ENCODE data around the gene STX16. TPM values are rescaled to one million over a fixed set of nuclear protein-coding genes. Genes with fewer than 3 reads are reported as not detected.

STX16 gene
- total RNA-seq, 1 experiment from 2014 or later: 86.0 TPM

GRCh38 chr20:58714340-58714922 is 63.3 kb downstream of the STX16 start:
- peaks cover 8% of the 10 kb centered on the region for H3K27me3 Mint-ChIP-seq (ENCODE audit: unreplicated experiment)

GRCh38 chr20:58714923-58715351 is 63.9 kb downstream of the STX16 start:
- intact Hi-C loops (cut with micrococcal nuclease; ENCODE audit: unreplicated experiment): no loop called here

More at GRCh38 chr20:58714340-58714922, 63.3 kb downstream of the STX16 start:
- TF ChIP-seq CTCF (IDR thresholded peaks at IDR 0.05; ENCODE audit: unreplicated experiment): no peak
- Mint-ChIP-seq H3K9me3 (ENCODE audit: low read depth, unreplicated experiment) (no peaks in the 10 kb centered on the region), H3K4me1 (ENCODE audit: low read depth, unreplicated experiment) (no peaks in the 10 kb centered on the region), H3K27ac (ENCODE audit: unreplicated experiment) (no peak overlapping the region), H3K36me3 (ENCODE audit: insufficient read depth, unreplicated experiment) (peaks cover 9% of the 10 kb centered on the region), H3K4me3 (ENCODE audit: low read depth, unreplicated experiment) (no peak overlapping the region)
- intact Hi-C loops (cut with micrococcal nuclease; ENCODE audit: unreplicated experiment): no loop called here
- no peak for DNase-seq
- no TSS peak for BruUV-seq (replicated peaks)
- CTCF ChIA-PET: no interaction called here

GRCh38 chr20:58715391-58715800 is 64.3 kb downstream of the STX16 start:
- H3K27ac Mint-ChIP-seq (ENCODE audit: unreplicated experiment): no peak overlapping the region
- CTCF ChIA-PET: no interaction called here
- DNase-seq: no peak
- TF ChIP-seq CTCF (IDR thresholded peaks at IDR 0.05; ENCODE audit: unreplicated experiment): no peak
- H3K27me3 Mint-ChIP-seq (ENCODE audit: unreplicated experiment): peaks cover 16% of the 10 kb centered on the region
- H3K9me3 Mint-ChIP-seq (ENCODE audit: low read depth, unreplicated experiment): no peaks in the 10 kb centered on the region
- H3K4me3 Mint-ChIP-seq (ENCODE audit: low read depth, unreplicated experiment): no peak overlapping the region
- no peaks in the 10 kb centered on the region for H3K4me1 Mint-ChIP-seq (ENCODE audit: low read depth, unreplicated experiment)
- peaks cover 9% of the 10 kb centered on the region for H3K36me3 Mint-ChIP-seq (ENCODE audit: insufficient read depth, unreplicated experiment)
- intact Hi-C loops (cut with micrococcal nuclease; ENCODE audit: unreplicated experiment): no loop called here
- BruUV-seq (replicated peaks): no TSS peak

More at GRCh38 chr20:58714923-58715351, 63.9 kb downstream of the STX16 start:
- no peak for TF ChIP-seq CTCF (IDR thresholded peaks at IDR 0.05; ENCODE audit: unreplicated experiment)
- Mint-ChIP-seq H3K9me3 (ENCODE audit: low read depth, unreplicated experiment) (no peaks in the 10 kb centered on the region), H3K36me3 (ENCODE audit: insufficient read depth, unreplicated experiment) (peaks cover 9% of the 10 kb centered on the region), H3K27ac (ENCODE audit: unreplicated experiment) (no peak overlapping the region), H3K27me3 (ENCODE audit: unreplicated experiment) (peaks cover 12% of the 10 kb centered on the region), H3K4me3 (ENCODE audit: low read depth, unreplicated experiment) (no peak overlapping the region), H3K4me1 (ENCODE audit: low read depth, unreplicated experiment) (no peaks in the 10 kb centered on the region)
- DNase-seq: no peak
- CTCF ChIA-PET: no interaction called here
- no TSS peak for BruUV-seq (replicated peaks)

GRCh38 chr20:58715801-58716475 is 64.9 kb downstream of the STX16 start:
- no peak overlapping the region for H3K4me3 Mint-ChIP-seq (ENCODE audit: low read depth, unreplicated experiment)
- peaks cover 9% of the 10 kb centered on the region for H3K36me3 Mint-ChIP-seq (ENCODE audit: insufficient read depth, unreplicated experiment)
- no peak overlapping the region for H3K27ac Mint-ChIP-seq (ENCODE audit: unreplicated experiment)
- H3K9me3 Mint-ChIP-seq (ENCODE audit: low read depth, unreplicated experiment): no peaks in the 10 kb centered on the region
- H3K4me1 Mint-ChIP-seq (ENCODE audit: low read depth, unreplicated experiment): no peaks in the 10 kb centered on the region
- intact Hi-C loops (cut with micrococcal nuclease; ENCODE audit: unreplicated experiment): no loop called here
- BruUV-seq (replicated peaks): no TSS peak
- no peak for TF ChIP-seq CTCF (IDR thresholded peaks at IDR 0.05; ENCODE audit: unreplicated experiment)
- DNase-seq: no peak
- CTCF ChIA-PET: no interaction called here
- H3K27me3 Mint-ChIP-seq (ENCODE audit: unreplicated experiment): peaks cover 22% of the 10 kb centered on the region
